GM12874 (cell line): ENCODE measurements around the gene EPN1.

Experiments
- CTCF ChIP-seq: IDR thresholded peaks from 2 replicates; pipeline ENCODE4 v1.5.1; 2011; ENCODE audit warnings: low read depth, mild to moderate bottlenecking, control low read depth, low read length, moderate library complexity; ENCODE audit not compliant: insufficient read depth

EPN1 gene

GRCh38 chr19:55647732-55648584, 27.1 kb upstream of the EPN1 start, which contains the start of gene CCDC106:
CCDC106 (plus strand) TSS chr19:55648212; CDS start chr19:55649047, 835 bp downstream.
- TF ChIP-seq CTCF = no peak

- no peak for TF ChIP-seq CTCF
Measured at GRCh38 chr19:55648585-55649267, 26.3 kb upstream of the EPN1 start.

GRCh38 chr19:55649268-55650125, 25.5 kb upstream of the EPN1 start:
- TF ChIP-seq CTCF = no peak

GRCh38 chr19:55650126-55650557, 24.9 kb upstream of the EPN1 start:
- no peak for TF ChIP-seq CTCF

GRCh38 chr19:55650602-55651230, 24.3 kb upstream of the EPN1 start:
- no peak for TF ChIP-seq CTCF

- TF ChIP-seq CTCF = no peak
Measured at GRCh38 chr19:55651236-55651635, 23.8 kb upstream of the EPN1 start.
